ENCODE measurements around the gene STK26.

STK26 gene

GRCh38 chrX:132085786-132086185 is 62.7 kb downstream of the STK26 start:
- TF ChIP-seq EZH2 (IDR thresholded peaks at IDR 0.05; ENCODE audit: borderline replicate concordance, low read length) (no peak), CTCF (IDR thresholded peaks at IDR 0.05; ENCODE audit: low read length) (no peak)
- no peak overlapping the region for H3K27ac ChIP-seq (ENCODE audit: low read depth, low read length, poor library complexity, severe bottlenecking)

GRCh38 chrX:132086672-132087071 is 63.6 kb downstream of the STK26 start:
- Histone ChIP-seq H3K9me2 (ENCODE audit: low read depth, low read length) (no peaks in the 10 kb centered on the region), H4K20me1 (ENCODE audit: insufficient read depth, low read length) (no peaks in the 10 kb centered on the region), H3F3A (ENCODE audit: insufficient read depth, low read length) (no peaks in the 10 kb centered on the region), H3K4me3 (ENCODE audit: low read depth, low read length, poor library complexity, severe bottlenecking) (no peak overlapping the region), H2AFZ (ENCODE audit: low read length) (no peak overlapping the region), H3K79me2 (ENCODE audit: insufficient read depth, low read length) (no peaks in the 10 kb centered on the region), H3K27ac (ENCODE audit: low read depth, low read length, poor library complexity, severe bottlenecking) (no peak overlapping the region), H3K9me3 (ENCODE audit: low read length) (no peaks in the 10 kb centered on the region), H3K4me2 (ENCODE audit: low read length) (no peak overlapping the region), H3K9ac (ENCODE audit: low read length) (no peak overlapping the region), H3K4me1 (ENCODE audit: insufficient read depth, low read length, severe bottlenecking) (no peaks in the 10 kb centered on the region), H3K36me3 (ENCODE audit: insufficient read depth, low read length) (no peaks in the 10 kb centered on the region), H3K27me3 (ENCODE audit: insufficient read depth, low read length) (no peaks in the 10 kb centered on the region)
- TF ChIP-seq CTCF (IDR thresholded peaks at IDR 0.05; ENCODE audit: low read length) (no peak), EZH2 (IDR thresholded peaks at IDR 0.05; ENCODE audit: borderline replicate concordance, low read length) (no peak)

More at GRCh38 chrX:132085786-132086185, 62.7 kb downstream of the STK26 start:
- Histone ChIP-seq H3K4me3 (ENCODE audit: low read depth, low read length, poor library complexity, severe bottlenecking) (no peak overlapping the region), H3F3A (ENCODE audit: insufficient read depth, low read length) (no peaks in the 10 kb centered on the region), H3K4me2 (ENCODE audit: low read length) (no peak overlapping the region), H3K9me3 (ENCODE audit: low read length) (no peaks in the 10 kb centered on the region), H2AFZ (ENCODE audit: low read length) (no peak overlapping the region), H3K27me3 (ENCODE audit: insufficient read depth, low read length) (no peaks in the 10 kb centered on the region), H3K9me2 (ENCODE audit: low read depth, low read length) (no peaks in the 10 kb centered on the region), H3K79me2 (ENCODE audit: insufficient read depth, low read length) (no peaks in the 10 kb centered on the region), H4K20me1 (ENCODE audit: insufficient read depth, low read length) (no peaks in the 10 kb centered on the region), H3K9ac (ENCODE audit: low read length) (no peak overlapping the region), H3K4me1 (ENCODE audit: insufficient read depth, low read length, severe bottlenecking) (no peaks in the 10 kb centered on the region), H3K36me3 (ENCODE audit: insufficient read depth, low read length) (no peaks in the 10 kb centered on the region)

- no peaks in the 10 kb centered on the region for H3K9me3 ChIP-seq (ENCODE audit: low read length)
- H3K79me2 ChIP-seq (ENCODE audit: insufficient read depth, low read length): no peaks in the 10 kb centered on the region
- H3K27ac ChIP-seq (ENCODE audit: low read depth, low read length, poor library complexity, severe bottlenecking): no peak overlapping the region
- H3K36me3 ChIP-seq (ENCODE audit: insufficient read depth, low read length): no peaks in the 10 kb centered on the region
- no peak overlapping the region for H2AFZ ChIP-seq (ENCODE audit: low read length)
- no peaks in the 10 kb centered on the region for H3K4me1 ChIP-seq (ENCODE audit: insufficient read depth, low read length, severe bottlenecking)
- H3K9ac ChIP-seq (ENCODE audit: low read length): no peak overlapping the region
- H3K4me3 ChIP-seq (ENCODE audit: low read depth, low read length, poor library complexity, severe bottlenecking): no peak overlapping the region
- no peaks in the 10 kb centered on the region for H3F3A ChIP-seq (ENCODE audit: insufficient read depth, low read length)
- no peaks in the 10 kb centered on the region for H3K27me3 ChIP-seq (ENCODE audit: insufficient read depth, low read length)
- no peaks in the 10 kb centered on the region for H3K9me2 ChIP-seq (ENCODE audit: low read depth, low read length)
- H3K4me2 ChIP-seq (ENCODE audit: low read length): no peak overlapping the region
- no peaks in the 10 kb centered on the region for H4K20me1 ChIP-seq (ENCODE audit: insufficient read depth, low read length)
- TF ChIP-seq EZH2 (IDR thresholded peaks at IDR 0.05; ENCODE audit: borderline replicate concordance, low read length) (no peak), CTCF (IDR thresholded peaks at IDR 0.05; ENCODE audit: low read length) (no peak)
Measured at GRCh38 chrX:132088864-132089263, 65.8 kb downstream of the STK26 start.
